Vagina (tissue), 2 donors: ENCODE results near the gene COL4A5.

Experiments
- CTCF ChIP-seq, 3 experiments: fragments of 450-650 bp in 2 of 3; fragments of 200-600 bp in 1 of 3; sonication (generic) in 1 of 3; IDR thresholded peaks; one replicate each; pipeline ENCODE4 v1.5.1; 2017 to 2019; ENCODE audit warnings: antibody characterized with exemption in 3 of 3, mild to moderate bottlenecking in 2 of 3, moderate library complexity in 2 of 3
- POLR2A ChIP-seq, 2 donors: fragments of 450-650 bp; IDR thresholded peaks; one replicate each; pipeline ENCODE4 v1.6.1; 2017; ENCODE audit warnings: antibody characterized with exemption in 2 of 2, mild to moderate bottlenecking in 2 of 2, moderate library complexity in 2 of 2

- TF ChIP-seq CTCF (IDR thresholded peaks at IDR 0.05) (no peak), POLR2A (IDR thresholded peaks at IDR 0.05) (no peak)
These were observed 298.1 kb downstream of the COL4A5 start for GRCh38 chrX:108737754-108738153.
